GM23248 (cell line): ENCODE data around the gene EMC8.

Source experiments
- EZH2 ChIP-seq: fragments of 200-600 bp; sonication (generic); IDR thresholded peaks from 2 replicates; pipeline ENCODE4 v1.6.1; 2018; ENCODE audit warnings: antibody characterized with exemption, mild to moderate bottlenecking; ENCODE audit not compliant: insufficient read depth, poor library complexity, severe bottlenecking
- EZH2phosphoT487 ChIP-seq: fragments of 200-600 bp; sonication (generic); IDR thresholded peaks from 2 replicates; pipeline ENCODE4 v1.6.1; 2018; ENCODE audit warnings: antibody characterized with exemption, moderate library complexity, mild to moderate bottlenecking, low read depth; ENCODE audit not compliant: insufficient read depth

DNA sequence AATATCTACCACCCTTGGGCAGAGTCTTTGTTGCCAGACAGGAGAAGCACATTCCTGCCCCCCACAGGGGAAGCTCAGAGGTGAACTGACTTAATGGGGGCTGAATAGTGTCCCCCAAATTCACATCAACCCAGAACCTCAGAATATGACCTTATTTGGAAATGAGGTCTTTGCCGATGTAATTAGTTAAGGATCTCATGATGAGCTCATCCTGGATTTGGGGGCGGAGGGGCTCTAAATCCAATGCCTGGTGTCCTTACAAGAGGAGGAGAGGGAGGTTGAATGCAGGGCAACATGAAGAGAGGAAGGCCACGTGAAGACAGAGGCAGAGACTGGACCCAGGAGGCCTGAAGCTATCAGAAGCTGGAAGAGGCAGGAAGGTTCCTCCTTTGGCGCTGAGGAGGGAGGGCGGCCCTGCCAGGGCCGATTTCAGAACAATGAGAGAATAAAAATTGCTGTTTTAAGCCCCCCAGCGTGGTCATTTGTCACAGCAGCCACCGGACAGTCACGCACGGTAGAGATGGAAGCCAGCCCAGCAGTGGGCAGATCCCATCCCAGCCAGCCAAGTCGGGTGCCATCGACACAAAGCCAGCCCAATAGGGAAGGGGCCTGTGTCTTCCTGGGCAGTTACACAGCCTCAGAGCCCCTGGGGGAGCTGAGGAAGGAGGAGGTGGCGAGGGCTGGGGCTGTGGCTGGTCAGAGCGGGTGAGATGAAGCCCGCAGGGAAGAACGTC, 69.7 kb downstream of the EMC8 start:
- TF ChIP-seq EZH2 (no peak), EZH2phosphoT487 (no peak)
